Ishikawa (cell line): ENCODE measurements around the gene CLECL1.

Source experiments
- CEBPB ChIP-seq: IDR thresholded peaks from 2 replicates; pipeline ENCODE4 v1.6.1; 2012
- CREB1 ChIP-seq: IDR thresholded peaks from 2 replicates; pipeline ENCODE4 v1.6.1; 2012; ENCODE audit warnings: low read depth
- EGR1 ChIP-seq: IDR thresholded peaks from 2 replicates; pipeline ENCODE4 v1.6.1; 2012
- EP300 ChIP-seq: IDR thresholded peaks from 2 replicates; pipeline ENCODE4 v1.6.1; 2012; ENCODE audit warnings: borderline replicate concordance
- FOXM1 ChIP-seq: IDR thresholded peaks from 2 replicates; pipeline ENCODE4 v1.6.1; 2012; ENCODE audit warnings: low read depth, borderline replicate concordance
- NFIC ChIP-seq: IDR thresholded peaks from 2 replicates; pipeline ENCODE4 v1.6.1; 2012
- RAD21 ChIP-seq: IDR thresholded peaks from 2 replicates; pipeline ENCODE4 v1.6.1; 2012; ENCODE audit warnings: low read depth
- TAF1 ChIP-seq: IDR thresholded peaks from 2 replicates; pipeline ENCODE4 v1.6.1; 2012; ENCODE audit warnings: low read depth, mild to moderate bottlenecking
- TCF12 ChIP-seq: IDR thresholded peaks from 2 replicates; pipeline ENCODE4 v1.6.1; 2012; ENCODE audit warnings: low read depth
- TEAD4 ChIP-seq: IDR thresholded peaks from 2 replicates; pipeline ENCODE4 v1.6.1; 2012
- YY1 ChIP-seq: IDR thresholded peaks from 2 replicates; pipeline ENCODE4 v1.6.1; 2012; ENCODE audit warnings: low read depth
- ZBTB7A ChIP-seq: IDR thresholded peaks from 2 replicates; pipeline ENCODE4 v1.6.1; 2012; ENCODE audit warnings: low read depth
- TF ChIP-seq, protein P1 (sequence below): IDR thresholded peaks from 2 replicates; pipeline ENCODE4 v1.6.1; 2012
- TF ChIP-seq, protein P2 (sequence below): IDR thresholded peaks from 2 replicates; pipeline ENCODE4 v1.6.1; 2012
- TF ChIP-seq, protein P3 (sequence below): IDR thresholded peaks from 2 replicates; pipeline ENCODE4 v1.6.1; 2012; ENCODE audit warnings: low read depth, mild to moderate bottlenecking

The CLECL1 gene

DNA sequence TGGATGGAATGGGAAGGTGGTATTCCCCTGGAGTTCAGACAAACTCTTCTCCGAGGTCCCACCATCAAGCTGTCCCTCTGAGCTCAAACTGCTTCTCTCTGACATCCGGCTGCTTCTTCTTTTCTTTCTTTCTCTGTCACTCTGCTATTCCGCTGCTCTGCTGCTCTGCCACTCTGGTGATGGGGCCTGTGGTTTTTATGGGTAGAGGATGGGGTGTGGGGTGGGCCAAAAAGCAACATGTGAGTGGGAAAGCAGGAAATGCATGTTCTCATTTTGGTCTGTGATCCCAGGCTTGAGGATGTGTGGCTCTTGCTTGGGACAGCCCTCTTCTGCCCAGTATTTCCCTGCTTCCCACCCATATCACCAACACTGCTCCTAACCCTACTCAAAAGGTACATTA, 30.6 kb downstream of the CLECL1 start:
- TF ChIP-seq CREB1, result no peak
- TF ChIP-seq TAF1, result no peak
- TF ChIP-seq, protein P1, sequence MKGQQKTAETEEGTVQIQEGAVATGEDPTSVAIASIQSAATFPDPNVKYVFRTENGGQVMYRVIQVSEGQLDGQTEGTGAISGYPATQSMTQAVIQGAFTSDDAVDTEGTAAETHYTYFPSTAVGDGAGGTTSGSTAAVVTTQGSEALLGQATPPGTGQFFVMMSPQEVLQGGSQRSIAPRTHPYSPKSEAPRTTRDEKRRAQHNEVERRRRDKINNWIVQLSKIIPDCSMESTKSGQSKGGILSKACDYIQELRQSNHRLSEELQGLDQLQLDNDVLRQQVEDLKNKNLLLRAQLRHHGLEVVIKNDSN, result no peak
- TF ChIP-seq, protein P2, sequence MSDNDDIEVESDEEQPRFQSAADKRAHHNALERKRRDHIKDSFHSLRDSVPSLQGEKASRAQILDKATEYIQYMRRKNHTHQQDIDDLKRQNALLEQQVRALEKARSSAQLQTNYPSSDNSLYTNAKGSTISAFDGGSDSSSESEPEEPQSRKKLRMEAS, result no peak
- TF ChIP-seq, protein P3, sequence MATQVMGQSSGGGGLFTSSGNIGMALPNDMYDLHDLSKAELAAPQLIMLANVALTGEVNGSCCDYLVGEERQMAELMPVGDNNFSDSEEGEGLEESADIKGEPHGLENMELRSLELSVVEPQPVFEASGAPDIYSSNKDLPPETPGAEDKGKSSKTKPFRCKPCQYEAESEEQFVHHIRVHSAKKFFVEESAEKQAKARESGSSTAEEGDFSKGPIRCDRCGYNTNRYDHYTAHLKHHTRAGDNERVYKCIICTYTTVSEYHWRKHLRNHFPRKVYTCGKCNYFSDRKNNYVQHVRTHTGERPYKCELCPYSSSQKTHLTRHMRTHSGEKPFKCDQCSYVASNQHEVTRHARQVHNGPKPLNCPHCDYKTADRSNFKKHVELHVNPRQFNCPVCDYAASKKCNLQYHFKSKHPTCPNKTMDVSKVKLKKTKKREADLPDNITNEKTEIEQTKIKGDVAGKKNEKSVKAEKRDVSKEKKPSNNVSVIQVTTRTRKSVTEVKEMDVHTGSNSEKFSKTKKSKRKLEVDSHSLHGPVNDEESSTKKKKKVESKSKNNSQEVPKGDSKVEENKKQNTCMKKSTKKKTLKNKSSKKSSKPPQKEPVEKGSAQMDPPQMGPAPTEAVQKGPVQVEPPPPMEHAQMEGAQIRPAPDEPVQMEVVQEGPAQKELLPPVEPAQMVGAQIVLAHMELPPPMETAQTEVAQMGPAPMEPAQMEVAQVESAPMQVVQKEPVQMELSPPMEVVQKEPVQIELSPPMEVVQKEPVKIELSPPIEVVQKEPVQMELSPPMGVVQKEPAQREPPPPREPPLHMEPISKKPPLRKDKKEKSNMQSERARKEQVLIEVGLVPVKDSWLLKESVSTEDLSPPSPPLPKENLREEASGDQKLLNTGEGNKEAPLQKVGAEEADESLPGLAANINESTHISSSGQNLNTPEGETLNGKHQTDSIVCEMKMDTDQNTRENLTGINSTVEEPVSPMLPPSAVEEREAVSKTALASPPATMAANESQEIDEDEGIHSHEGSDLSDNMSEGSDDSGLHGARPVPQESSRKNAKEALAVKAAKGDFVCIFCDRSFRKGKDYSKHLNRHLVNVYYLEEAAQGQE, result no peak

DNA sequence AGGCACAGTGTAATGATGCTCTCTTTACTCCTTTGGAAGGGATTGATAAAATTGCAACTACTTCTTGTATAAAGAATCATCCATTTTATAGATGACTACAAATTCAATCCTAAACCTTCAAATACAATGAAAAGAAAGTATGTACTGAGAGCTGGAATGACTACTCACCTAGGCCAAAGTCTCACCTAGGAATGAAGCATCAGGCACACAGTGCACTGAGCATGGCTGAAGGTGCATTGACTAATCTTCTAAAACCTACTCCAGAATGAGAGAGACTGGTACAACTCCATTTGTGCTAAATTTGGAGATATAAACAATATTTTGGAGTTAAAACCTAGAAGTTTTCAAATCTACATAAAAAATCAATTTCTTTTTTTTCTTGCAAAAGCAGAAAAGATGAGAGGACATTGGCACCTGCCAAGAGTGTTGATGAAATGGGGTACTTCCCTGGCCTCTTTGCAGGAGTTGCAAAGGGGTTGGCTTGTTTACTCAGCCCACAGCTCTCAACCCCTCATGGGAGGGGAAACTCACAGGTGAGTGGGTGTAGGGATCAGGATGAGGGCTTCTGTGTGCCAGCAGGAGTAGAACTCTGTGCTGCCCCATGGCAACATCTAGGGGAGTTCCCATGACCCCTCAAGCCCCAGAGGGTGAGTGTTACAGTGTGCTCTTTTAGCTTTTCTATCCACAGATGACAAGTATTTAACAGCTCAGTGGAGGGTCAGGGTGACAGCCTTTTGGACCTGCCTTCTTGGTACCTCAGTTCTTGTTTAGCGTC, 31.3 kb downstream of the CLECL1 start:
- TF ChIP-seq YY1, result no peak
- no peak for TF ChIP-seq FOXM1
- TF ChIP-seq TAF1, result no peak
- TF ChIP-seq EGR1, result no peak
- TF ChIP-seq TEAD4, result no peak
- TF ChIP-seq RAD21, result no peak

DNA sequence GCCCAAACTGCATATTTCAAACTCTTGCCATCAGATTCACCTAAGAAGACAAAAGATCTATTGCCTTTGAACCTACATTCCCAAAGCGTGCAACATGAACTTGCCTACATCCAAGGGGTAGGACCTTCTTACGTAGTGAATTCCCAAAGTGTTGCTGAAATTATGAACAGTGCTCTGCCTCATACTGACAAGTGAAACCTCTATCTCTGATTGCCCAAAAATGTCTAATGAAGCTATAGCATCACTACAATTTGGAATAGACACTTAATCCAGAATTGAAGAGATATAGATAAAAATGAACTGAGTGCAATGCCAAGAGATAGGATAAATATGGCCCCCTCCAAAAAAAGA, 32.3 kb downstream of the CLECL1 start:
- no peak for TF ChIP-seq TCF12
- TF ChIP-seq, protein P3, result no peak
- TF ChIP-seq TAF1, result no peak
- TF ChIP-seq YY1, result no peak
- TF ChIP-seq TEAD4, result no peak
- no peak for TF ChIP-seq EGR1
- no peak for TF ChIP-seq EP300
- TF ChIP-seq, protein P1, result no peak
- TF ChIP-seq ZBTB7A, result no peak
- TF ChIP-seq RAD21, result no peak
- no peak for TF ChIP-seq FOXM1
- TF ChIP-seq NFIC, result no peak
- TF ChIP-seq CREB1, result no peak

DNA sequence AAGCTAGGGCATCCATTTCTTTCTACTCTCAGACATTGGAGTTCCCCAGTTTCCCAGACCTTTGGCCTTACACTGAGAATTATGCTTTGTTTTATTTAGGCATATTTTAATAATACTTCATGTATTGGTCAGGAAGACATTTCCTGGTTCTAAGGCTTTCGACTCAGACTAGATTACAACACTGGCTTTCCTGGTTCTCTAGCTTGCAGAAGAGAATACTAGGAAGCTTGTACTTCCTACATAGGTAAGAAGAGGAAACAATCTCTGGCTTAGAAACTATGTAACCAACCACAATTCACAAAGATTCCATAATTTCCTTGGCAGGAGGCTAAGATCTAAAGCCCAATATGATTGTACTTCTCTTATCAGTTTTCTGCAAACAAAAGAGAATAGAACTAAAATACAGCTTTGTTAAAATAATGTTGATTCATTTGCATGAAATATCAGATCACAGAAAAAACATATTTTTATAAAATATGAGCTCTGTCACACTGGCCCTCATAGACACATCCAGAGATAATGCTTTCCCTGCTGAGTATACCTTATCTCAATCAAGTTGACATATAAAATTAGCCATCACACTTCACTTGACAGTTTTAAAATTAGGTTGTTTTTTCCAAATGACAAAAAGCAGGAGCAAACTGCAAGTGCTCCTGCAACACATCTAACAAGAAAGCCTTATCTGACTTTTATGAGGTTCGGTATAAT, 32.8 kb downstream of the CLECL1 start:
- TF ChIP-seq ZBTB7A, result no peak
- no peak for TF ChIP-seq CEBPB
- no peak for TF ChIP-seq RAD21
- no peak for TF ChIP-seq EGR1
- TF ChIP-seq, protein P3, result no peak
- TF ChIP-seq TEAD4, result no peak
- no peak for TF ChIP-seq TAF1
- TF ChIP-seq, protein P1, result no peak
